Stimulated activated CD4-positive, alpha-beta T cell treated with anti-CD3 and anti-CD28 coated beads, Interleukin-2, amount 100 ng/mL, for 48 hours (primary cell): Measurements from ENCODE around the gene SCN5A.
"Not testable (repeated sequence)": the region's sequence is repeated elsewhere in the genome, so short reads cannot be mapped to it uniquely, and the experiment has no call there.

Source experiments
- DNase-seq, 2 donors: peaks; one replicate each; pipeline ENCODE4 v3.0.0-alpha.2; 2020

The SCN5A gene

DNA sequence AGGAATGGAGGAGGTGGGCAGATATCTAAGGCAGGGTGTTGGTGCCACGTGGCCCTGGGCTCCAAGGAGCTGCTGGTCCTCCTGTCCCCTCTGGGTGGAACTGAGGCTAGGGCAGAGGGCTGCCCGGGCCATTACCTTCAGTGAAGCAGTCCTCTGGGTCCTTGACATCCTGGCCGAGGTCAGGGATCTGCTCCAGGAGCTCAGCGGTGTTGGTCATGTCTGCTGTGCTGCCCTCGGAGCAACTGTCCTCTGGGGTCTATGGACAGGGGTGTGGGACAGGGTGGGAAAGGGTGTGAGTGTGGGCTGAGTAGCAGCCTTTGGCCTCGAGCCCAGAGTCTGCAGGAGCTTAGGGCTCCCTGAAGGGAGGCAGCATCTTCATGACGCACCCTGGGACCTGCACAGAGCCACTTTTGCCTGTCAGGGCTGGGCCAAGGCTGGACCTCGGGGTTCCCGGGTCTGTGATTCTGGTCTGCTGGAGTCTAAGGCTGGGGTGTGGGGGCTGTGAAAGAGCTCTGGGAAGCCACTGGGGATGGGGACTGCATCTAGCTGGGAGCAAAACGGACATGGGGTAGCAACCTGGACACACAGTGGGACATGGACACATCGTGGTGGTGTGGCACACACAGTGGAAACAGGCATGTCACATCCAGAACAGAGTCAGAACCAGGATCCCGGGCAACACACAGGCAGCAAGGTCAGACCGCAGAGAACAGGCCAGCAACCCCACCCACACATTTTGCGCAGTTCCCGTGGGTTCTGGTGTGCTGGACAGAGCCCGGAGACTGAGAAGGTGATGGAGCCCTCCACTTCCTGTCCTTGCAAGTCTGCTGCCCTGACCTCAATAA lies 72.7 kb downstream of the SCN5A start:
- no peak for DNase-seq

DNA sequence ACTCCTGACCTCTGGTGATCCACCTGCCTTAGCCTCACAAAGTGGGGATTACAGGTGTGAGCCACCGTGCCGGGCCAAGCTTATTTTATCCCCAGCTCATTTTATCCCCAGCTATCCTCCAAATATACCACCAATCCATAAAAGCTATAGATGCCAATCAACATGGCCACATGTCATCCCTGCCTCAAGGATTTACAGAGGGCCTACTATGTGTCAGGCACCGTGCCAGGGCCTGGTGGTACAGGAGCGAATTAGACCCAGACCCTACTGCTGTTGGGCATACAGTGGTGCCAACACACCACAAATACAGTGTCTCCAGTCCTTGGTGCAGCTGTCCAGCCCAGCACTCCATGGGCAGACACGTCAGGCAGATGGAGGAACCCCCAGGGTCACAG lies 73.4 kb downstream of the SCN5A start:
- no peak for DNase-seq

DNA sequence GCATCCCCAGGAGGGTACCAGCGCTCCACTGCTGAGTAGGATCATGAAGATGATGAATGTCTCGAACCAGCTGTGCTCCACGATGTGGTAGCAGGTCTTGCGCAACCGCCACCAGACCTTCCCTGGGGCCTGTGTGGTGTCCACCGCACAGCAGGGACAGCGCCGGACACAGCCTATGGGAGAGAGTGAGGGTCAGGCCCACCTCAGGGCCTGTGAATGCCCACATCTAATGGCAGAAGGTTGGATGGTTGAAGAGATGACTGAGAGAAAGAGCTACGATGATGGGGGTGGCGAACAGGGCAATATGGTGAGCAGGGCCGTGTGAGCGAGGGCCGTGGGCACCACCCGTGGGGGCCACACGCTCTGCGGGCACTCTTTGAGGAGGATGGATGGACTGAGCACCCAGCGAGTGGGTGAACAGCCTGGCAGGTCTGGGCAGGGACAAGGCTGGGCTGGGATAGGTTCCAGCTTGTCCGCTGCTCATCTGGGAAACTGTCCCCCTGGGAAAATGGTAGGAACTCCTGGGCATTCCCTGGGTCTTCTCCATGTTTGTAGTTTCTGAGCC lies 74.1 kb downstream of the SCN5A start:
- DNase-seq: no peak

DNA sequence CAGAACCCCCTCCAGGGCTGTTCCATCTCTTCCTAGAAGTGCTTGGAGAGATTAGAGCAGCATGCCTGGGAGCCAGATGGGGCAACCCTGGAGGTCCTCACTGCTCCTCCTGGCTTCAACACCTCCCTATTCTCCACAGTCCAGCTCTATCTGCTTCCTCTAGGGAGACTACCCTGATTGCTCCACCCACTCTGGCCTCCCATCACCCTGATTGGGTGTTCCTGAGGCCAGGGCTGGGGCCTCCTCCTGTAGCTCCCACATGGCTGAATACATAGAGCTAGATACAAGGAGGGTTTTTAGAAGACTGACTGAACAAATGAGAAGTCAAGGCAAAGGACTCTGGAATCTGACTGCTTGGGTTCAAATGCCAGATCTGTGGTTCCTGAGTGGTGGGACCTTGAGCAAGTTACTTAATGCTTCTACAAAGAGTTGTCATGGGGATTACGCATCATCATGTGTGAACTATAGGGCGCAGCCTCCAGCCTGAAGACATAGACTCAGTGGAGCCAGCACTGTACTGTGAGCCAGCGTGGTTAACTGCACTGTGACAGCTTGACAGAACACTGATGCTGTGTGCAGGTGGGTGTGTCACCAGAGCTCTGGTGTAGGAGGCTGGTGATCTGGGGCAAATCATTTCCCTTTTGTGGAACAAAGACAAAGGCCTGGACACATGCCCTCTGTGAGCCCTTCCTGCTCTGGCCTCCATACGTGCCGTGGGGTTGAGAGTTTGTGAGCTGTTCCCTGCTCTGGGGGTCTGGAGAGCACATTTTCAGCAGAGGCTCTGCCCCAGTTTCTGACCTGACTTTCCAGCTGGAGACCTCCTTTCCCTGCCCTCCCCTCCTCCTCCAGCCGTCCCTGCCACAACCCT lies 74.8 kb downstream of the SCN5A start:
- no peak for DNase-seq

- no peak for DNase-seq
Measured at GRCh38 chr3:38573556-38573955, 75.9 kb downstream of the SCN5A start.

GRCh38 chr3:38573111-38573510 lies 76.4 kb downstream of the SCN5A start:
- no peak for DNase-seq

DNA sequence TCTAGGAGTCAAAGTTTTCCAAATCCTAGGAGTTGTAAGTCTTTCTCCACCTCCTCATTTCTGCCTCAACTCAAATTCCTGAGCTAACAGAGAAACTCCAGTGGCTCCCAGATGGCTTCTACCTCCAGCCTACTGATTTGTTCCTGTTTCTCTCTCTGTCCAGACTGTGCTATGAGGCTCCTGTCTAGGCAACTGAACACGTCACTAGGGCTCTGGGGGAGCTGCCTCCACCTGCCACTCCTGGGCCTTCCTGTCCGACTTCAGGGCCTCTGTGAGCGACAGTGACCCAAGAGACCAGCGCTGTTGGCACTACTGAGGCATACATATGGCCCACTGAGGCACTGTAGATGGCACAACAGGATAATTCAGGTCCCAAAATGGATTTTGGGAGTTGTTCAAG lies 82.0 kb downstream of the SCN5A start:
- no peak for DNase-seq

GRCh38 chr3:38566794-38567193 lies 82.7 kb downstream of the SCN5A start:
- DNase-seq: not testable (repeated sequence)

DNA sequence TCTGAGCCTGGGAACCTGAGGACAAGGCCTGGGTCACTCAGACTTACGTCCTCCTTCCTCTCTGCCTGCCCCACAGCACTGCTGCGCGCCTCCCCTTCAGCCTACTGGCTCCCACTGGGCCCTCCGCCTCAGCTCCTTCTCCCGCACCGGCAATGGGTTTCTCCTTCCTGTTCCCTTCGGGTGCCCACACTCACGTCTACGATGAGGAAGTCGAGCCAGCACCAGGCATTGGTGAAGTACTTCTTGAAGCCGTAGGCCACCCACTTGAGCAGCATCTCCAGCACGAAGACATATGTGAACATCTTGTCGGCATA lies 83.3 kb downstream of the SCN5A start:
- no peak for DNase-seq

DNA sequence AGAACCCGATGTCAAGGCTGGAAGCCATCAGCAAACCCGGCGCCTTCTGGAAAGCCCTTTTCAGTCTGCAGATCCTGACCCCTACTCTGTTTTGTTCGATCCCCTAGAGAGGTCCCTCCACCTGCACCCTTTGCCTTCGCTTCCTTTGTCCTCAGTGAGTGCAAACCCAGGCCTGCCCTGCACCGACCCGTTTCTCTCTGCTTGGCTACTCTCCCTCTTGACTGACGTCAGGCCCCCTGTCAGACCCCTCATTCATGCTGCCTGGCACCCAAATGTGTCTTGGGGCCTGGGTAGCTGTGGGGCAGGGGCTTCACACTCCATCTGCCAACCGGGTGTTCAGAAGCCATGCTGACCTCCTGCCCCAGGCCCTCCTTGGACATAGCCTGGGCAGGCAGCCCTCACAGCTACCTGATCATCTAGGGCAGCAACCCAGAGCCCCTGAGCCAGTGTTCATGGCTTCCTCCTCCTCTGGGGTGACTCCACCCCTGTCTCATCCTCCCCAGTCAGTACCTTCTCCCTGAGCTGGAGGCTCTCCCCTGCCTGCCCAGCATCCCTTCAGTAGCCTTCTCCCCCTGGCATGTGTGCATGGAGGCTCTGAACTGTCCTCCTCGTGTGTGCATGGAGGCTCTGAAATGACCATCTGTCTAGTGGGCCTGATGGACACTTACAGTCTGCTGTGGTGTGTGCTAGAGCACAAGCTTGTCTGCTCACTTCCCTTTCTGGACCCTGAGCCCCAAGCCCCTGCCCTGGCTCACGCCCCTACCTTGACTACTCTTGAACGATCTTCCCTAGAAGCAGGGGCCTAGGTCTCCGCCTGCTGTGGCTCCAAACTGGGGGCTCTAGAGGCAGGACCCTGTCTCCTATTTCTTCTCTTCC lies 83.9 kb downstream of the SCN5A start:
- DNase-seq: no peak

GRCh38 chr3:38564631-38565338 lies 84.7 kb downstream of the SCN5A start:
- no peak for DNase-seq

GRCh38 chr3:38563886-38564270 lies 85.6 kb downstream of the SCN5A start:
- no peak for DNase-seq

DNA sequence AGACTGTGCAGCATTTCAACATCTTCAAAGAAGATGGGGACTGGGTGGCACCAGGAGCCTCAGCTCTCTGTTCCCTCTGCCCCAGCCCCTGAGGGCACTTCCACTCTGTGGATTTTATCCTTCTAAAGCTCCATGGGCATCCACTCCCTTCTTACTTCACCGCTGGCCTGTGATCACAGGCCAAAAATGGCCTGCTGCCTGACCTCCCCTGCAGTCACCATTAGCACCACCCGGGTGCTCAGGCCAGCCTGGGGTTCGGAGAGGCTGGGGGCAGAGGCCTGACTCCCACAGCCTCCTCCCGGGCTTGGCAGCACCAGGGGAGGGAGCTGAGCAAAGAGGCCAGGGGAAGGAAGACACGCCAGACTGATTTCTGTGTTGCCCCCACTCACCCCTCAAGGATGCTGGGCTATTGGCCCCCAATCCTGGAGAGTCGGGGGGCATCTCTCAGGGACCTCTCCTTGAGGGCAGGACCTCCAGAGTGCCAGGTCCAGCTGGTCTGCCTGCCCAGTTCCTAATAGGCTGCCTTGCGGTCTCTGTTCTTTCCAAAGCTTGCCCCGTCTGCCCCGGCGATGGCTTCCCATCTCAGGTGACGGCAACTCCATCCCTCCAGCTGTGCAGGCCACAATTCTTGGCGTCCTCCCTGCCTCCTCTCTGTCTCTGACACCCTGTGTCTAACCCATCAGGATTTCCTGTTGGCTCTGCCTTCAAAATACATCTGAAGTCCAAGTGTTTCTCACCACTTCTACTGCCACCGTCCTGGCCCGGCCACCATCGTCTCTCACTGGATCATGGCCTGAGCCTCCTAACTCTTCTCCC lies 86.2 kb downstream of the SCN5A start:
- no peak for DNase-seq

GRCh38 chr3:38562467-38562925 lies 87.0 kb downstream of the SCN5A start:
- DNase-seq: no peak

- DNase-seq: no peak
Measured at GRCh38 chr3:38561746-38562466, 87.6 kb downstream of the SCN5A start.

DNA sequence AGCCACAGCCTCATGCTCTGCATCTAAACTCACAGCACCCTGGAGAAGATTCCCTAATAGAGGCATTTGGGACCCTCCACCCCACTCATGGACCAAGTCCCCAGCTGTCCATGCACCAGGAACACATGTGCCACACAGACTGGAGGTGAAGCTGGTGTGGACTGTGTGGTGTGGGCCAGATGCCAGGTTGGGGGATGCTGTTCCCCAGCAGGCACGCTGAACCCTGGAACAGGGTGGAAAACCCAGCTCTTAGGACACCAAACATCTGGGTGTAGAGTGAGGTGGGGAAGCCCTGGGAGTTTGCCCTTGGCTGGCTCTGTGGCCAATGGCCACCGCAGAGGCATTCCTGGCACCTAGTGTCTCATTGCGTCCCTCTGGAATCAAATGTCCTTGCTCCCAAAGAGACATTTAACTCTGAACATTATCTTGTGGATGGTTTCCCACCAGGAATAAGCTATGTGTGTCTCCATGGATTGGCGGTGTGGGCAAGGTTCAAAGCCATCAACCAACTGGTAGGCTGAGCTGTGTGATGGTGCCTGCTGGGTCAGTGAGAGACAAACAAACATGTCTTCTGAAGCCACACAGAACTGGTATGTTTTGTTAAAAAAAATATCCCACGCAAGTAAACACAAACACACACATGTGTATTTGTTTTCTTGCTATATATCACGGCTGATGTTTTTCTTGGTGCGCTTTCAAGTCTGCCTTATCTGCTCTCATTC lies 88.3 kb downstream of the SCN5A start:
- no peak for DNase-seq

GRCh38 chr3:38560284-38560683 lies 89.2 kb downstream of the SCN5A start:
- no peak for DNase-seq

GRCh38 chr3:38558864-38559263 lies 90.6 kb downstream of the SCN5A start:
- no peak for DNase-seq

DNA sequence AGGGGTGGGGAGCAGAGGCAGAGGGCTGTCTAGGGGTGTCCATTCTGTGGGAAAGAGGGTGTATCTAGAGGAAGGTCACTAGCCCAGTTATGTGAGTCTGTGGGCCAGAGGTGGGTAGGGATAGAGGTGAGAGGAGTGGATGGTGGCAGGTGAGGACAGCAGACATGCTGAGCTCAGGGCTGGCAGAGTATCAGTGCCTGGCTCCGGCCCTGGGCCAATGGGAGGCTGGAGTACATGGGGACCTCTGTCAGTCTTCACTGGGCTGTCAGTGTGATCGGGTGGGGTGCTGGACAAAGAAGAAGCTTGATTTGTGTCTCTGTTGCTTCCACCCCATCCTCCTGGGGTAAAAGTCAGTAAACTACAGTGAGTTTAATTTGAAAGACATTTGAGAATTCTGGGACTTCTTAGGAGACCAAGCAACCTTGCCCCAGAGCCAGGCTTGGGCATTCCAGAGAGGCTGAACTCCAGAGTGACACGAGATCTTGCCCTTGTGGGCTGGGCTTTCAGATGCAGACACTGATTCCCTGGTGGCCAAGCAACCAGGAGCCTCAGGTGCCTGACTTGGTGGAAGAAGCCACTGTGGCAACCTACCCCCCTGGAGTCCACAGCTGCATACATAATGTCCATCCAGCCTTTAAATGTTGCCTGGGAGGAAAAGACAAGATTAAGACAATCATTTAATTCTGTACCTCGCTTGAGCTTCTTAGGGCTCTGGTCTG lies 92.7 kb downstream of the SCN5A start:
- no peak for DNase-seq
